NB4 (cell line): ENCODE data around the gene TSPAN18.

Source experiments
- POLR2A ChIP-seq: IDR thresholded peaks from 2 replicates; pipeline ENCODE4 v1.6.1; 2011; ENCODE audit warnings: mild to moderate bottlenecking; ENCODE audit not compliant: insufficient read length; ENCODE audit errors: extremely low read depth
- TF ChIP-seq, protein P1 (sequence below): IDR thresholded peaks from one replicate; pipeline ENCODE4 v1.5.1; 2012; ENCODE audit warnings: low read depth, low read length
- TF ChIP-seq, protein P2 (sequence below): IDR thresholded peaks from 2 replicates; pipeline ENCODE4 v1.6.1; 2011; ENCODE audit warnings: low read depth, low read length

- TF ChIP-seq, protein P1, sequence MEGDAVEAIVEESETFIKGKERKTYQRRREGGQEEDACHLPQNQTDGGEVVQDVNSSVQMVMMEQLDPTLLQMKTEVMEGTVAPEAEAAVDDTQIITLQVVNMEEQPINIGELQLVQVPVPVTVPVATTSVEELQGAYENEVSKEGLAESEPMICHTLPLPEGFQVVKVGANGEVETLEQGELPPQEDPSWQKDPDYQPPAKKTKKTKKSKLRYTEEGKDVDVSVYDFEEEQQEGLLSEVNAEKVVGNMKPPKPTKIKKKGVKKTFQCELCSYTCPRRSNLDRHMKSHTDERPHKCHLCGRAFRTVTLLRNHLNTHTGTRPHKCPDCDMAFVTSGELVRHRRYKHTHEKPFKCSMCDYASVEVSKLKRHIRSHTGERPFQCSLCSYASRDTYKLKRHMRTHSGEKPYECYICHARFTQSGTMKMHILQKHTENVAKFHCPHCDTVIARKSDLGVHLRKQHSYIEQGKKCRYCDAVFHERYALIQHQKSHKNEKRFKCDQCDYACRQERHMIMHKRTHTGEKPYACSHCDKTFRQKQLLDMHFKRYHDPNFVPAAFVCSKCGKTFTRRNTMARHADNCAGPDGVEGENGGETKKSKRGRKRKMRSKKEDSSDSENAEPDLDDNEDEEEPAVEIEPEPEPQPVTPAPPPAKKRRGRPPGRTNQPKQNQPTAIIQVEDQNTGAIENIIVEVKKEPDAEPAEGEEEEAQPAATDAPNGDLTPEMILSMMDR, result no peak
- TF ChIP-seq, protein P2, sequence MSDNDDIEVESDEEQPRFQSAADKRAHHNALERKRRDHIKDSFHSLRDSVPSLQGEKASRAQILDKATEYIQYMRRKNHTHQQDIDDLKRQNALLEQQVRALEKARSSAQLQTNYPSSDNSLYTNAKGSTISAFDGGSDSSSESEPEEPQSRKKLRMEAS, result no peak
- no peak for TF ChIP-seq POLR2A
These were observed at the start of gene TSPAN18 for GRCh38 chr11:44726283-44727113.
